ENCODE measurements around the gene MOB3B.
A peak's percentile ranks its signal among the peaks of the same experiment; 100 is the strongest.

Gene MOB3B

DNA sequence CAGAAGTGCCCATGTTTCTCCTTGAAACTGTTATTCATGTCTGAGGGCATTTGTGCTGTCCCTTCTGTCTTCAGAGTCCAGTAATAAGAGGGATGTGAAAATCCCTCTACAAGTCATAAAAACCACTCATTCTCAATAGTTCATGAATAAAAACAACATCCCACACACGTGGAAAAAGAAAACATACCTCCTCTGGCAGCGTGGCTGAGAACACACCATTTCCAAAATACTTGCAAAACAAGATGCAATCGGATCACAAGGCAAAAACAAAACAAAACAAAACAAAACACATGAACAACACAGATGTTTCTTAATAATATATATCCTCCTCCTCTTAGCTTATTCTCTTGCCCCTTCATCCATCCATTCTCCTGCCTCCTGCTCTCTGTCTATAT is 161.7 kb downstream of the MOB3B start:
- no peak for DNase-seq (ENCODE audit: low read depth in 2 of 2)

DNA sequence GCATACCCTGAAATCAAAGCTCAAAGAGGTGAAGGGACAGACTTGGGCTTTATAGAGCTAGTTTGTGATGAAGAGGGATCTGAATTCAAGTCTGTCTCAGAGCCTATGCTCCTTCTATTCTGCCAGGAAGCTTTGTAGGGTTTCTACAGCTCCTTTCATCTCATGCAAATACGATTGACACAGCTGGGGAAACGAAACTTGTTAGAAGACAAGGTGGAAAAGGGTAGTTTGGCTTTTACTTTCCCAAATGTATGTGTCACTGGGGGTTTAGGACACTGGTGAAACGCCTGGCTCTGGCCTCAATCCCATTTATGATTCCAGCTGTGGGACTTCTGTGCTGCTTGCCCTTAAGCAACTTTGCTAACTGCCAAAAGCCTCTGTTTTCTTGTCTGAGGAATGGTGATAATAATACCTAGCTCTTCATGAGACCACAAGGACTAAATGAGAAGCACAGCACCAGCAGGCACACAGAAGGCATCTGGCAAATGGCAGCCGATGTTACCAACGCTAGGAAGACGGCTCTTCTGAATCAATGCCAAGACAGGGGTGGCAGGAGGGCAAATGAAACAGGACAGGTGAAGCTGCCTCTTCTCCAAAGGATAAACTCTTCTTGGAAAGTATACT is 162.3 kb downstream of the MOB3B start:
- DNase-seq (ENCODE audit: low read depth in 2 of 2) = no peak

DNA sequence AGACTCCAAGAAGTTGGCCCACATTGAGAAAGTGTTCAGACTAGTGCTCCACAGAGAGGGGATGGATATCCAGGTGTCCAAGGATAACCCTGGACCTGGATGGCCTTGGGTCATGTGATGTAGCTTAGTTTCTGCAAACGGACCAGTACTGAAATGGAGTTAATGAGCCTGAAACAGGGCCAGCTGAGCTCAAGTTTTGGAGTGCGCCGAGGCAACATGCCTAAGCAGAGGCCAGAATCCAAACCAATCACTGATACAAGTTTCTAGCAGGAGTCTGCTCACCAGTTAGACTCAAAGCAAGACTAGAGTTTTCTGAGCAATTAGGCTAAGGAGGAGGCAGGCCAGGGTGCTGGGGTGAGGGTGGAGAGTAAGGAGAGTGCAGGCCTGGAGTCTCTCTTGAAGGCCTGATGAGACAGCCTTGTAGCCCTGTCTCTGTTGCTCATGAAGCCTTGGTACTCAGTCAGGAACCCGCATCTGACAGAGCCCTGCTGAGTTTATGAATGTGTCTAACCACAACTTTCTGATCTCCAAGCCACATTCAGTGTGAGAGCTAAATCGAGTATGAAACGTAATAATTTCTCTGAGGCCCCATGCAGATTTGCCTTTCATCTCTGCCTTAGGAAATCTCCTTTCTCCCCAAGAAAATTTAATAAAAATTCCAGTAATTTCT is 163.8 kb downstream of the MOB3B start:
- peak; percentile 53 to 61 for DNase-seq (ENCODE audit: low read depth in 2 of 2)

DNA sequence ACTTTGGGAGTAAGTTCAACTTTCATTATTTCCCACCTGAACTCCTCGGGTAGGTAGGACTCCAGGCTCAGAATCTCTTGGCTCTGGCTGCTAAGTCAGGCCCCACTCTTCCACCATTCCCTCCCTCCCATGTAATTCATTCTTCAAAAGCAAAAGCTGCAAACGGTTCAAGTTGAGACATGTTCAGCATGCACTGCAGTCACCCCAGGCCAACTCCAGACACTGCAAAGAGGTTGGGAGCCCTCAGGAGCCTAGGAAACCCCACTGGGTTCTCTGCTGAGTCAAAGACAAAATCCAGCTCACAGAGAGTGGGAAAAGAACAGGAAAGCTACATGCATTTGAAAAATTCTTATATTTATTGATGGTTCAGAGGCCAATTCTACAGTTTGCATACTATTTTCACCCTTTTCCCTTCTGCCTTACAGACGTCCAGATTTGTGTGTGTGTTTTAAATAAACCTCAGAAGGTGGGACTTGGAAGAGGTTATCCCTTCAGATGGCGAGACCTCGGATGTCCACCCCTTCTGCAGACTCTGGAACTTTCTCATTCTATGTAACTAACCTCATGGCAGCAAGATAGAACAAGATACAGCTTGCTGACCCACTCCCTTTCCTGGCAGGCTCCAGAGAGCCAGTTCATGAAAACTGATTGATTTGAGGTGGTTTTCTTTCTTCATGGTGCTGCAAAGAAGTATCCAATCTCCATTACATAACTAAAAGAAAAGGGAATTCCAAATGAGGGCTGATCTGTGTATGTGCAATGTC is 167.0 kb downstream of the MOB3B start:
- no peak for DNase-seq (ENCODE audit: low read depth in 2 of 2)

DNA sequence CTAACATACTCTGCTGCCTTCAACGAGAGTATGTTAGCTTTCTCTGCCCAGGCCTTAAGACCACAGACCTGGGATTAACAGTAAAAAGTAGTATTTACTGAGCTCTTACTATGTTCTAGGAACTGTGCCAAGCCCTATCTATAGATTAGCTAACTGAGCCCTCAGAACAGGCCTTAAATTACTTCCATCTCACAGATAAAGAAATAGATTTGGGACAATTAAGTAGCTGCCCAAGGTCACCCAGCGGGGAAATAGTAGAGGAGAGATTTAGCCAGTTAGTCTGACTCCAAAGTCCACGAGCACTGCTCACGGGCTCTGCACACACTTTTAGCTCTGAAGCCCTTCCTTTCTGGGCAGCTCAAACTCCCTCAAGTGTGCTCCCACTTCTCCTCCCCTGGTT is 168.1 kb downstream of the MOB3B start:
- no peak for DNase-seq (ENCODE audit: low read depth in 2 of 2)

DNA sequence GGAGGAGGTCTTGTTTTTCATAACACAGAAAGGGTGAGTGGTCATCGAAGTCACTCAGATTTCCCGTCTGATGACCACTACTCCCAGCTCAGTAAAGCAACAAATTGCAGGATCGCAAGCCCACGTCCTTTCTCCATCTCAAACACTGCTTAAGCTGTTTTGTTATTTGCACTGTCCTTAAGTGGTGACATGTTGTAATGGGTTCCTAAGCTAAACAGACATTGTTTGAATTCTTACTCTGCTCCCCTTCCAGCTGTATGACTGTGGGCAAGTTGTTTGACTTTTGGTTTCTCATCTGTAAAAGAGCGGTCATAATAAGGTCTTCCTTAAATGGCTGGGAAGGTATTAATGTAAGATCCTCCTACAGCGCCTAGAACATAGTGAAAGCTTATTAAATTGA is 169.9 kb downstream of the MOB3B start:
- DNase-seq (ENCODE audit: low read depth in 2 of 2) = no peak

DNA sequence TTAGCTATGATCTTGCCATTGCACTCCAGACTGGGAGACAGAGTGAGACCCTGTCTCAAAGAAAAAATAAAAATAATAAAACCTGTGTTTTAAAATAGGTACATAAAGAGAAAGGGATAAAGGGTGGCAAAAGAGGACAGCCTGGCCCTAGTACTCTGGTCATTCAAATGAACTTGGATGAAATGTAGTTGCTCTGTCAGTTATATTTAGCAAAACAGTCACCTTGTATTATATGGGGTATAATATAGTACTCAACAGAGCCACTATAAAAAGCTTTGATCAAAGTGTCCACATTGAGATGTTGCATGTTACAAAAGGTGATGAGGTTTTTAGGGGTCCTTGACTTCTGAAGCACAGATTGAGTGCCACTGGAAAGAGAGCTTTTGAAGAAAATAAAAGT is 171.6 kb downstream of the MOB3B start:
- DNase-seq (ENCODE audit: low read depth in 2 of 2) = no peak

DNA sequence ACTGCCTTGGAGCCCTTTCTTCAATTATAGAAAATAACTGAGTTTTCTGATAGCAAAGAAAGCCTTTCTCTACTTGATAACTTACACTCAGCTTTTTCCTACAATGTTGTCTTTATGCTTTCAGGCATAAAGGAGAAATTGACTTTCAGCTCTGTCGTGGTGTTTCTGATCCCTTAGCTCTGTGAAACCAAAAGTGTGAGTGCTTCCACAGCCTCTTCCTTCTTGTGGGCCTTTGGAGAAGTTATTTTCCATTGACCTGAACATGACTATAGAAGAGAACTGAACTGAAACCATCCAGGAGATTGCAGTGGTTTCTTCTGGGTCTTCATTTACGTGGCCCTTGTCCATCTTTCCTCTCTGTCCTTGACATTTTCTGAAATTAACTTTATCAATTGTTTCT is 173.2 kb downstream of the MOB3B start:
- no peak for DNase-seq (ENCODE audit: low read depth in 2 of 2)

DNA sequence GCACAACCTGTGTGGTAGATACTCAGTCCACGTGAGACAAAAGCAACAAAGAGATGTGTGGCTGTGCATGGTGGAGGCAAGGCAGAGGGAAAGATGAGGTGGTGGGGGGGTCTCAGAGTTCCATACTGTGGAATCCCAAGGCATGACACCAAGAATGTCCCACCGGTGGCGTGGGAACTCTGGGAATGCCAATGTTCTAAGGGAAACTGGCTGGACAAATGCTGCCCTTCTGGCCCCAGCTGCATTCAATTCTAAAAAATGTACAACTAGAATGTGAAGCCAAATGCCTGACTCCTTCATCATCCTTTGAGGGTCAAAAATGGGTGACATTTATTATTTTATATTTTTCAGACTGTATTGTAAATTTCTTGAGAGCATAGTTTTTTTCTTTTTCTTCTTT is 174.4 kb downstream of the MOB3B start:
- DNase-seq (ENCODE audit: low read depth in 2 of 2) = no peak

DNA sequence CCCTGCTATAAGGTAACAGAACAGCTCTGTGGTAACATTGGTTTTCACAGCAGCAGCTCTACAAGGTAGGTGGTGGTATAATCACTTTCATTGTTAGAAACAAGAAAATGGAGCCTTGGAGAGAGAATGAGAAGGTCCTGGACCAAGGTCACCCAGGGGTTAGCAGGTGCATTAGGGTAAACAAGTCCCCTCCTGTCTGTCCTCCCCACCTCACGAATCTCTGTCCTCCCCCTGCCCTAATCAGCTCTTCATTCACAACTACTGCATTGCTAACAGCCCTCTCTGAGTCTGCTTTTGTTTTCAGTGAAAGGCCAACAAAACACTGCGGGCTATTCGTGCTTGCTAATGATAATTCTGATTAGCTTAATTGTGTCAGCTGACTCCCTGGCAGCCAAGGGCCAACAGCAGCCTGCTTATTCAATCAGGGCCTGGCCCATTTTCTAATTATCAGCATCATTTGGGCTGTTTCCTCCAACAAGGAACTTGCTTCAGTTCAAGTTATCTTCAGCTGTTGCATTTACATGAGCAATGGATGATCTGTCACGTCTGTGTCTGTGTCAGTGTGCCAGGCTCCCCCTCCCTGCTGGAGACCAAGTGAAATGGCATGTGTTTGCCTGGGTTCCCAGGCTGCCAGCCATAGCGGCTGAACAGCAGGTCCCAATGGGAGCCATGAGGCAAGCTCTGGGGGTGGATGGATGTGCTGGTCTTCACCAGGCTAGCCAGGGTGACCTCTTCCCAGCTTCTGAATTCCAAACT is 176.0 kb downstream of the MOB3B start:
- DNase-seq (ENCODE audit: low read depth in 2 of 2) = no peak

DNA sequence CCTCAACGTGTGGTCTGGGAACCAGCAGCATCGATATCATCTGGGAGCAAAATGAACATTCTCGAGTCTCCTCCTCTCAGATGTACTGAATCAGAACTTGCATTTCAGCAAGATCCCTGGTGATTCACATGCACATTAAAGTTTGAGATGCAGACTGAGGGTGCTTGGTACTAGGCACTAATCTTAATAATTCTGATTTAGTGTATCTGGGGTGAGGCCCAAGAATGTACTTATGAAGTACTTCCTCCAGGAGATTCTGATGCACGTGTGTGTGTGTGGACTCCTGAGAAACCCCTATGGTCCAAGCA is 176.5 kb downstream of the MOB3B start:
- DNase-seq (ENCODE audit: low read depth in 2 of 2) = no peak

DNA sequence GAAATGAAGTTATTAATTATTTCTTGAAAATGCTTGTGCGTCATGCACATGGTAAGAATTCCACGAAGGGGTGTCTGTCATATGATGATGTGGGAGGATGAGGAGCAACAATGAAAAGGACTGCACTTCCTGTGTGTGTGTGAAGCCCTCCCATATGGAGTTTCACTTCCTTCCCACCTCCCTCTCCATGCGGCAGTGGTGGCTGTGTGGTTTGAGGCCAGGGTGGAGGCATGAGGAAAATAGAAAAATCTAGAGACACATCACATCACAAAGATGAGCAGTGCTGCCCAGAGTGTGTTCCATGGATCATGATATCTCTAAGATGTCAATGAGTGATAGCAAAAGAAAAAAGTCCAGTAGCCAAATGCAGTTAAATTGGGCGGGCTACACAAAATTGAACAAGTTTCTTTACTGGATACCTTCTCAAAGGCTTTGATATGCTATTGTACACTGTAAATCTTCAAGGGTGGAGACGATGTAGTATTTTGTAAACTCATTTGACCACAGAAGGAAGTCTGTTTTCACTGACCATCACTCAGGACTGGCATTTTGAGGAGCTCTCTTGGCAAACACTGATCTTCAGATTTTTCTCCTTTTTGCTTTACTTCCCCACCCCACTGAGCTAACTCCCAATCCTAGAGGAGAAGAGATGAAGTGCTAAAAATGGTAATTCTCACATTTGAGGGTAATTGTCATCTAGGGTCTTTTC is 177.0 kb downstream of the MOB3B start:
- DNase-seq (ENCODE audit: low read depth in 2 of 2) = no peak

DNA sequence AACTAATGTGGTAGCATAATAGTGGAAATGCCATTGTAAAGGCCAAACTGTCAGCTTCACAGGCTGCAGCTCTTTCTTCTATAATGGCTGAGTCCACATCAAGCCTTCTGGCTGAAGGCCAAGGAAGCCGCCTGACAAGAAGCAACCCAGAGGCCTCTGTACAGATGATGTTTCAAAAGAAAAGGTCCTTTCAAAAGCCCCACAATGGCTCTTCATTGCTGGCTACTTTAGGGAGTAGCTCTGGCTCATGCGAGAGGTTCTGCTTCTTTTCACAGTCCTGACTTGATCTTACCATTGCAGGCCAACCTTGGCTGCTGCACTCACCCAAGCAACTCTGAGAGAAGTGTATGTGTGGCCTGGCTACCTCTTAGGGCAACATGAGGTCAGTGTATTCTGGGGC is 178.2 kb downstream of the MOB3B start:
- no peak for DNase-seq (ENCODE audit: low read depth in 2 of 2)

DNA sequence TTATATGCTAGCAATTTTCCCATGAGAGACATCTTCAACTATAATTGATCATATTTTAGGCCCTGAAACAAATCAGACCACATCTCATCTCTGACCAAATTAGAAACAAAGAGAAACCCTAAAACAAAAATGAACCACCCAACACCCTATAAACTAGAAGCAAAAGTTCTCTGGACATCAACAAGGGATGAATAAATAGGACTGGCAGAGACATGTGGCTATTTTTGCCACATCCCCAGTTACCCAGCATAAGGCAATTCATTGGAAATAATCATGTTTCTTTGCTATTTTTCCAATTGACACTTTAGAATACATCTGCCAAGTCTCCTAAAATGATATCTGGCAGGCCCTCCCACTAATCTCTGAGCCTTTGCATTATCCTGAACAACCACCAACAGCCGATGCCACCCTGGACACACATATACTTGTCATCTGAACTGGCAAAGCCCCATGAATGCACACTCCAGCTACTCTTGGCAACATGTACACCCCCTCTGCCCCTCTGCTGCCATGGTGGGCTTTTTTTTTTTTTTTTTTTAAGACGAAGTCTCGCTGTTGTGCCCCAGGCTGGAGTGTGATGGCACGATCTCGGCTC is 179.1 kb downstream of the MOB3B start:
- DNase-seq (ENCODE audit: low read depth in 2 of 2) = no peak

DNA sequence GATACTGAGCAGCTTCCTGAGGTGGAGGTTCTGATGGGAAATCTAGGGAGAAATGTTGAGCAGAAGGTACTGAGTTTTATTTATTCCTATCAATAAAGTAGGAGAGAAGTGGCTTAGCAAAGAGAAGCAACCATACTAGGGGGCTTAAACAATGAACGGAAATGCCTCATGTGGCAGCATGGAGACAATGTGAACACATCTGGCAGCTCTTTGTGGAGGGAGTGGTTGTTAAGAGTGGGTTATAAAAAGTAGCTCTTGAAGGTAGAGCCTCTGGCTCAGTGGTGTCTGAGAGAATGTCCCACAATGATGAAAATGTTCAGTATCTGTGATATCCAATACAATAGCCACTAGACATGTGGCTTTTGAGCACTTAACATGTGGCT is 179.9 kb downstream of the MOB3B start:
- DNase-seq (ENCODE audit: low read depth in 2 of 2) = no peak

DNA sequence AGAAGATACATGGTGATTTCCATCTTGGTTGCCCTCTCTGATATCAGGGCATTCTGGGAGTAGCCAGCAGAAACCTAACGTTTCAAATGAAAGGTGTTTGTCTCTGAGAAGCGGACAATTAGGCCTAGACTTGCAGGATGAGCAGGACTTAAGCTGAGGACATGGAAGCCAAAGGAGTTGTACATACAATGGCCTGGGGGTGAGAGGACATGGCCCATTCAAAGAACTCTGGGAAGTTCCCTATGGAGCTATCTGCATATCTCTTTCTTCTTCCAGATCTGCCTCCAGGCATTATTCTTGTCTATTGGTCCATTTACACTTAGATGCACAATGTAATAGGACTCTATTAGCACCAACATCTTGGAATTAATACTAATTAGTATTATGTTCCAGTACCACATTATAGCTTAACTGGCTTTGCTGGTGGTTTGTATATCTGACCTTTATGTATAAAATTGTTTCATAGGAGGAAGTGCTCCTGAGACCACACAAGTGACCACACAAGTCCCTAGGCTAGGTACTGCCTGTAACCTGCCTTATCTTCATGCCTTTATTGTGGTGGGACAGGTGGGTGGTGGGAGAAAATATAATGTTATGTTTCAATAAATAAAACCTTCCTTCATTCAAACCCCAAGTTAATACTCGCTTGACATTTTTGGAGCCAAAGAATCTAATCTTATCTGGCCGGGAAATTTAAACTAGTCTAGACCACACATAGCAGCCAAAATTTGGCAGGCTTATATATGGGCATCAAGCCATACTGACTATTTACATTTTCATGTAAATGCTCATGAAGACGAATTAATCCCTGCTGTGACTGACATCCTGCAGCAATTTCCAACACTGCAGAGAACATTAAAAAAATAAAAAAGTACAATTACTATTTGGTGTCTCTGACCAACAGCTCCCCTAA is 180.6 kb downstream of the MOB3B start:
- no peak for DNase-seq (ENCODE audit: low read depth in 2 of 2)

DNA sequence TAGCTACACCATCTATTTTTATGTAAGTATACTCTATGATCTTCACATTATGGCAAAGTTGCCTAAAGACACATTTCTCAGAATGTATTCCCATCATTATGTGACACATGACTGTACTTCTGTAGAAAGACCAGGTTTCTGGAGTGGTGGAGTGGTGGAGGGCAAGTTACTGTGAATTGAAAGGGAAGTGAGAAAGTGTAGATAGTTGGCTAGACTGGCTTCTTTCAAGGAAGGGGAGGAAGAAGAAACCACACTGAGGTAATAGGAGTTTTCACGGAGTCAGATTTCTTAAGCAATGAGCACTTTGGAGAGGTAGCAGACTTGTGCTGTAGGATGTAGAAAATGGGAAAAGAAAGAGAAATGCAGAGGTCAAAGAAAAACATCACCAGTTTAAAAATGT is 181.7 kb downstream of the MOB3B start:
- DNase-seq (ENCODE audit: low read depth in 2 of 2) = no peak

DNA sequence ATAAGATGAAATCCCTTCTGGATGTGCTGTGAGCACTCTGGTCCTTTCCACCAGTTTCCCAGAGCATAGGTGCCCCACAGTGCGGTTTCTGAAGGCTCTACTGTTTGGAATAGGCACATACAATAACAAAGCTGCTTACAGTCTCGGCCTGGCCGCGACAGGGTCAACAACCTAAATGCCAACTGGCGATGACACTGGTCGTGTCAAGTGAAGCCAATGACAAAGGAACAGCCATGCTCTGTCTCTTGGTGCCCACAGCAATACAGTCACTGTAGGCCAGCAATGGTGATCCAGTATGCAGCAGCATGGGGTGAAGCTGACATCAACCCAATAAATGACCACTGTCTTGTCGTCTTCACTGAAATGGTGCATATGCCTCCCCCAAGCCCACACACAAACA is 184.8 kb downstream of the MOB3B start:
- DNase-seq (ENCODE audit: low read depth in 2 of 2) = no peak

DNA sequence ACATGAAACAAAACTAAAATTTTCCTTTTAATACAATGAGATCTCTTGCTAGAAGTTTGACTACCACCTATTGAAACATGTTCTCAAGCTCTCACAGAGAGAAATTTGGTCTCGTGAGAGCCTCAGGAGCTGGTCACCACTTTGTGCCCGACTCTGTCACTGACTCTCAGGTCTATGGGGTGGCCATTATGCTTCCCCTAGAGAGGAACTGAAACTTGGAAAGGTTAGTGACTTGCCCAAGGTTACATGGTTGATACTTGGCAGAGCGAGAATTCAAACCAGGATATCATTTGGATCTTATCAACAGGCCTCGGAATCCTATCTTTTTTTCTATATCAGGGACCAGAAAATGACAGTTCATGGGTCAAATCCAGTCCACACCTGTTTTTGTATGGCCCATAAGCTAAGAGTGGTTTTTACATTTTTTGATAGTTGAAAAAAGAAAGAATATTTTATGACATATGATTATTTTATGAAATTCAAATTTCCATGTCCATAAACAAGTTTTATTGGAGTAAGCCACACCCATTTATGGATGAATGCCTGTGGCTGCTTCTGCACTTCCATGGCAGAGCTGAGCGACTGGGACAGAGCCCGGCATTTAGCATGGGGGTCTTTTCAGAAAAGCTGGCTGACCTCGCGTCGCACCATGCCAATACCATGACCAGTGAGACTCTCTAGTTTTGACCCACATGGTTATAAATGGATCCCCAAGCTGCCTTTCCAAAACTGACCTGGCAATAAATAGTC is 187.9 kb downstream of the MOB3B start:
- DNase-seq (ENCODE audit: low read depth in 2 of 2) = no peak

DNA sequence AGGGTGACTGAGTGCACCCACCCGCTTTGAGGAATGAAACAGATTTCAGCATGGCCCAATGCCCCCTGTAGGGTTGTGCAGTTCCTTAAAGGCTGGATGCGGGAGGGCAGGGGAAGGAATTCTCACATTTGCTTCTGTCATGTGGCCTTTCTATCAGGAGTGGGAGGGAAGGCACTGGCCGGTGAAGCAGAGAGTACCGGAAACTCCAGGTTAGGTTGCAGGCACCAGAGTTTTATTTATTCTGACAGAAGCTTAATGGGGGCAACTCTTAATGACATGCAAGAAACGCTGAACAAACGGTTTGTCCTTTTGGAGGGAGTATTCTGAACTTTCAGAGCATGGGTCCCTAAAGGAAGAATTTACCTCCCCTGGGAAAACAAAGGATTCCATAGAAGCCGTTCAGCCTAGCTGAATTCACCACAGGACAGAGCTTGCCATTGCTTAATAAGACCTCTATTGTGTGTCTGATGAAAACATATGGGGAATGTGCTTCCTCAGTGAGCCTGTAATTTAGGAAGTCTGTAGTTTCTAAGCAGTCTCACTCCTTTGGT is 188.6 kb downstream of the MOB3B start:
- DNase-seq (ENCODE audit: low read depth in 2 of 2) = no peak
